ENCODE results near the gene MAVS. TPM values are rescaled to one million over a fixed set of nuclear protein-coding genes. Genes with fewer than 3 reads are reported as not detected.

MAVS gene
- total RNA-seq, 1 experiment from 2014 or later: 38.7 TPM

- no peaks in the 10 kb centered on the region for H3K9me3 ChIP-seq (ENCODE audit: low read length)
- ATAC-seq: no peak
- POLR2A ChIA-PET (ENCODE audit: unreplicated experiment): interaction anchor here (0.7 kb wide), 1 partner anchor 85 kb away, joined by 3 read pairs; no protein-coding TSS in a partner anchor
Observed at GRCh38 chr20:3813848-3814581, 32.6 kb upstream of the MAVS start.

GRCh38 chr20:3814928-3815495, 31.6 kb upstream of the MAVS start:
- Histone ChIP-seq H3K4me1 (ENCODE audit: insufficient read depth, low read length) (peaks cover 49% of the 10 kb centered on the region), H4K20me1 (ENCODE audit: low read length) (no peaks in the 10 kb centered on the region), H3K79me2 (ENCODE audit: low read length) (peaks cover 13% of the 10 kb centered on the region), H3K27me3 (ENCODE audit: low read length) (no peaks in the 10 kb centered on the region), H3F3A (ENCODE audit: low read length, unreplicated experiment) (peaks cover 4% of the 10 kb centered on the region), H3K9me3 (ENCODE audit: low read length) (no peaks in the 10 kb centered on the region), H3K4me2 (ENCODE audit: low read length) (no peak overlapping the region), H3K4me3 (ENCODE audit: low read length) (no peak overlapping the region), H2AFZ (ENCODE audit: low read length) (no peak overlapping the region), H3K36me3 (ENCODE audit: low read depth, low read length) (no peaks in the 10 kb centered on the region), H3K9me2 (replicated peaks; ENCODE audit: low read length) (no peaks in the 10 kb centered on the region), H3K27ac (ENCODE audit: low read length) (no peak overlapping the region), H3K9ac (ENCODE audit: low read length) (no peak overlapping the region)
- no peak for ATAC-seq
- DNase-seq: no peak
- ChIA-PET CTCF (no interaction called here), POLR2A (ENCODE audit: unreplicated experiment) (no interaction called here)
- intact Hi-C loops (cut with micrococcal nuclease): no loop called here
- TF ChIP-seq CTCF (conservative IDR thresholded peaks at IDR 0.05; ENCODE audit: low read depth, low read length): no peak
- no peak for TF ChIP-seq EZH2 (IDR thresholded peaks at IDR 0.05; ENCODE audit: low read length, unreplicated experiment)
- TF ChIP-seq EZH2phosphoT487 (IDR thresholded peaks at IDR 0.05; ENCODE audit: borderline replicate concordance, low read length): no peak
- no TSS peak for BruUV-seq (replicated peaks)

More at GRCh38 chr20:3813848-3814581, 32.6 kb upstream of the MAVS start:
- Histone ChIP-seq H3K9ac (ENCODE audit: low read length) (no peak overlapping the region), H3K4me1 (ENCODE audit: insufficient read depth, low read length) (peaks cover 45% of the 10 kb centered on the region), H3K27me3 (ENCODE audit: low read length) (no peaks in the 10 kb centered on the region), H3K4me2 (ENCODE audit: low read length) (no peak overlapping the region), H3K36me3 (ENCODE audit: low read depth, low read length) (no peaks in the 10 kb centered on the region), H3K9me2 (replicated peaks; ENCODE audit: low read length) (no peaks in the 10 kb centered on the region), H3F3A (ENCODE audit: low read length, unreplicated experiment) (peaks cover 4% of the 10 kb centered on the region), H3K4me3 (ENCODE audit: low read length) (no peak overlapping the region), H3K27ac (ENCODE audit: low read length) (0 out of 2 replicates have a peak overlapping the region, but pooled peaks have one; percentile 87), H4K20me1 (ENCODE audit: low read length) (no peaks in the 10 kb centered on the region), H2AFZ (ENCODE audit: low read length) (no peak overlapping the region), H3K79me2 (ENCODE audit: low read length) (peaks cover 18% of the 10 kb centered on the region)
- intact Hi-C loops (cut with micrococcal nuclease): no loop called here
- no peak for DNase-seq
- TF ChIP-seq EZH2 (IDR thresholded peaks at IDR 0.05; ENCODE audit: low read length, unreplicated experiment) (no peak), EZH2phosphoT487 (IDR thresholded peaks at IDR 0.05; ENCODE audit: borderline replicate concordance, low read length) (no peak), CTCF (conservative IDR thresholded peaks at IDR 0.05; ENCODE audit: low read depth, low read length) (no peak)
- CTCF ChIA-PET: no interaction called here
- no TSS peak for BruUV-seq (replicated peaks)
